GM12891 (cell line): ENCODE results near the gene KIF3C.
"Not testable (repeated sequence)": the region's sequence is repeated elsewhere in the genome, so short reads cannot be mapped to it uniquely, and the experiment has no call there.

Experiments used
- DNase-seq: peaks from one replicate; pipeline ENCODE4 v3.0.0; 2011; ENCODE audit warnings: low spot score; ENCODE audit not compliant: insufficient read length
- FAIRE-seq: peaks from 2 replicates; lab custom pipeline; 2011; peaks lifted over from hg19 to GRCh38; lab: Jason Lieb, UNC
- PAX5 ChIP-seq: IDR thresholded peaks from 2 replicates; pipeline ENCODE4 v1.6.1; 2011; ENCODE audit warnings: low read length, moderate library complexity, mild to moderate bottlenecking; ENCODE audit not compliant: insufficient read depth, severe bottlenecking
- POLR2A ChIP-seq: IDR thresholded peaks from 2 replicates; pipeline ENCODE4 v1.6.1; 2011; ENCODE audit warnings: low read depth, low read length, control low read depth
- POLR2AphosphoS5 ChIP-seq: IDR thresholded peaks from 2 replicates; pipeline ENCODE4 v1.6.1; 2011; ENCODE audit warnings: low read depth, low read length, control low read depth
- POU2F2 ChIP-seq: IDR thresholded peaks from 2 replicates; pipeline ENCODE4 v1.6.1; 2011; ENCODE audit warnings: low read depth, mild to moderate bottlenecking, control low read depth, low read length, moderate library complexity
- SPI1 ChIP-seq: IDR thresholded peaks from 2 replicates; pipeline ENCODE4 v1.6.1; 2011; ENCODE audit warnings: low read depth, low read length, control low read depth
- TAF1 ChIP-seq: IDR thresholded peaks from 2 replicates; pipeline ENCODE4 v1.6.1; 2011; ENCODE audit warnings: low read depth, low read length, control low read depth

The KIF3C gene

DNA sequence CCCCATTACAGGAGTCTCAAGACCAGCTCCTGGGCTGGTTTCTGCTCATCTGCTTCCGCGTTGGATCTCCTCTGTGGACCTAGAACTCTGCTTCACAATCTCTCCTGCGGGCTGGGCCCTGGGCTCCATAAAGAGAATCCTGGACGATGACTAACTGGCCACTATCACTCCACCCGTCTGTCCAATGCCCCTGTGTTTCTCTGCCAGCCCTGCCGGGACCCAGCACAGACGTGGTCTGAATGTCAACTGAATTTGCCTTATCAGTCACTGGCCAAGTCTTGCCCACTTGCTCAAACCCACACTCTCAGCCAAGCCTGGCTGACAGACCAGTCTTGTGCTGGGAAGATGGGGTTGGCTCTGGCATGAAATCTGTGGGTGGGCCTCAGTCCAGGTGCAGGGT is 17.4 kb downstream of the KIF3C start:
- DNase-seq: no peak
- no peak for FAIRE-seq
- TF ChIP-seq POLR2AphosphoS5 (no peak), SPI1 (no peak), PAX5 (no peak), TAF1 (no peak), POLR2A (no peak), POU2F2 (no peak)

DNA sequence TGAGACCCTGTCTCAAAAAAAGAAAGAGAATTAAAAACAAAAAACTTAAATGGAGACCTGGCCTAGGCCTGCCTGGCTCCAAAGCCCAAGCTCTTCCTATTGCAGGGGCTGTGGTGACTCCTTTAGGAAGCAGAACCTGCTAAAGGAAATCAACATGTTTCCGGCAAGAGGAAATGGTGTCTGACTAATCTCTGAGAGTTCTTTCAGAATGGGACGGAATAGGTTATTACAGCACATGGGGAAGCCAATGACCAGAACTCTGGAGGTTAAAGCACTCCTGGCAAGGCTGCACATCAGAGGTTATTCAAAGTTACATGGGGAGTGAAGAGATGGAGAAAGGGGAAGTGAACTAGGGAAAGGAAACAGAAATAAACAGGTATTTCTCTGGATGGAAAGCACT is 21.4 kb downstream of the KIF3C start:
- DNase-seq: no peak
- no peak for TF ChIP-seq POLR2A
- no peak for TF ChIP-seq POU2F2
- peak; percentile 66 for TF ChIP-seq SPI1
- FAIRE-seq: no peak

DNA sequence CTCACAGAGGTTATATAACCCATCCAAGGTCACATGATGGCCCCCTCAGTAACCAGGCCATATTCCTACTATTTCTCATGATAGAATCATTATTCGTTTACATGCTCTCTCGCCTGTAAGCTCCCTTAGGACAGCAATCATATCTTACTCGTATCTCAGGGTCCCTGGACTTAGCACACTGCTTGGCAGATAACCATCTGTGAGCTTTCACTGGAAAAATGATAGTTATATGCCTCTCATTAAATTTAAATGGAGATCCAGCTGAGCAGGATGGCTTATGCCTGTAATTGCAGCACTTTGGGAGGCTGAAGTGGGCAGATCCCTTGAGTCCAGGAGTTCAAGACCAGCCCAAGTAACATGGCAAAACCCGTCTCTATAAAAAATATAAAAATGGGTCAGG is 21.9 kb downstream of the KIF3C start:
- TF ChIP-seq POLR2A (no peak), TAF1 (no peak), PAX5 (no peak), POLR2AphosphoS5 (no peak), POU2F2 (no peak), SPI1 (no peak)
- no peak for DNase-seq
- FAIRE-seq: no peak

DNA sequence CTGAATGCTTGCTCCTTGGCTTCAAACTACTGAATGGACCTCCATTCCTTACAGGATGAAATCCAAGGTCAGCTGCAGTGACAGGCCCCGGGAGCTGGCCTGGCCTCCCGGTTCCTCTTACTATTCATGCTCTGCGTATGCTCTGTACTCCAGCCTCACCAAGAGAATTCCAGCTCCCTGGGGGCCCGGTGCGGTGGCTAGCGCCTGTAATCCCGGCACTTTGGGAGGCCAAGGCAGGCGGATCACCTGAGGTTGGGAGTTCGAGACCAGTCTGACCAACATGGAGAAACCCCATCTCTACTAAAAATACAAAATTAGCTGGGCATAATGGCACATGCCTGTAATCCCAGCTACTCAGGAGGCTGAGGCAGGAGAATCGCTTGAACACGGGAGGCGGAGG is 23.7 kb downstream of the KIF3C start:
- not testable (repeated sequence) for FAIRE-seq, DNase-seq

DNA sequence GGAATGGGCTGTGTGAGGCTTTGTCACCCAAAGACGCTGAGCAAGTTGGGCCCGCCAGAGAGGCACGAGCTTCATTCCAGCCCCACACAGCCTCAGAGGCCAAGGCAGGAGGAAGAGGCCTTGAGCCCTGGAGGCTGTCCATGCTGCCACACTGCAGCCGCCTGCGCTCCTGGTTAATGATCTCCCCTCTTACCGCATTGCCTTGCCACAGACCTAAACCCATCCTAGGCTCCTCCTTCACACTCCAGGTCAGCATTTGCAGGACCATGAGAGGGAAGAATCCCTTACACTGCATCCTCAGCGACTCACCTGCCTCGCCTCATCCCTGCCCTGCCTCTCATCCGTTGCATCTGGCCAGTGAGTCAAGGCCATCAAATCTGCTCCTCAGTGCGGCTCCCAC is 24.6 kb downstream of the KIF3C start:
- FAIRE-seq: no peak
- TF ChIP-seq PAX5: no peak
- TF ChIP-seq TAF1: no peak
- no peak for TF ChIP-seq POLR2AphosphoS5
- DNase-seq: no peak

DNA sequence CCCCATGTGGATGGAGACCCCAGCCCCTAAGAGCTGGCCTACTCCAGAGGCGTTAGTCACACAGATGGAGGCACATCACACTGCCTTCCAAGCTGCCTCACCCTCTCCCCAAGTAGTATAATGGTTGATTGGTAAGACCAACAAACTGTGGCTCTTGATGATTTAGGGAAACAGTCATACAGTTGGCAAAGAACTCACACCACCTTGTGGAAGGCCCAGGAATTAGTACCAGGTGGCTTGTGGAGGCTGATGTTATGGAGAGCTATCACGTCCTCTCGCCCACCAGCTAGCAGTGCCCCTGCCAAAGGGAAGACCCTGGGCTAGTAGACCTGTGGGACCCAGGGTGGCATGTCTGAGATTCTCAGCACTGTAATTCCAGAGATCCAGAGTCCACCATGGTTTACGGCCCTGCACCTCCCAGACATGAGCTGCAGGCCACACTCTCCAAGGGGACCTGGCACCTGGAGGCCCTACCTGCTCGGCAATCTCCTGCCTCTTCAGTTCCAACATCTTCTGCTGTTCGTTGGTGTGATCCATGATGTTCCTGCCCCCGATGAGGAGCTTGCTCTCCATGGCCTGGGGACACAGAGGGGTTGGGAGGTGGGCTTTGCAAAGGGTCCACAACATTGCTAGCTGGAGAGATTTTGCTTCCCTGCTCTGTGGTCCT is 26.3 kb downstream of the KIF3C start:
- TF ChIP-seq POLR2A: no peak
- TF ChIP-seq POLR2AphosphoS5: no peak
- TF ChIP-seq PAX5: no peak
- no peak for TF ChIP-seq TAF1
- no peak for TF ChIP-seq POU2F2
- TF ChIP-seq SPI1: no peak
- DNase-seq (no peak), FAIRE-seq (no peak)

DNA sequence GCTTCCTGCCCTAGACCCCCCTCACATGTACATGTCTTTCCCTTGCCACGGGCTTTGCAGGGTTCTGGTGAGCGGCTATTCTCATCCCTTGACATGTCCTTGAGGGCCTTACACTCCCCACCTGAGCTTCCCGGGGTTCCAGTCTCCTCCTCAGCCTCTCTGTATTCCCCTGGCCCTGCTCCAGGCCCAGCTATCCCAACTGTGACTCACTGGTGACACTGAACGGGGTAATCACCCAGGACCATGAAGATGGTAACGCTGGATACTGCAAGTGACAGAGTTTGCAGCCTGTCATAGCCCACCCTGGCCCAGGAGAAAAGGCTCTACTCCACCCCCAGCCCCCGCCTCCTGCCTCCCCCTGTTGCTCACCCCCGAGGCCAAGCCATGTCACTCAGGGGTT is 27.3 kb downstream of the KIF3C start:
- no peak for TF ChIP-seq POLR2A
- no peak for TF ChIP-seq POU2F2
- TF ChIP-seq POLR2AphosphoS5: no peak
- no peak for TF ChIP-seq PAX5
- TF ChIP-seq TAF1: no peak
- no peak for TF ChIP-seq SPI1
- no peak for FAIRE-seq
- no peak for DNase-seq

DNA sequence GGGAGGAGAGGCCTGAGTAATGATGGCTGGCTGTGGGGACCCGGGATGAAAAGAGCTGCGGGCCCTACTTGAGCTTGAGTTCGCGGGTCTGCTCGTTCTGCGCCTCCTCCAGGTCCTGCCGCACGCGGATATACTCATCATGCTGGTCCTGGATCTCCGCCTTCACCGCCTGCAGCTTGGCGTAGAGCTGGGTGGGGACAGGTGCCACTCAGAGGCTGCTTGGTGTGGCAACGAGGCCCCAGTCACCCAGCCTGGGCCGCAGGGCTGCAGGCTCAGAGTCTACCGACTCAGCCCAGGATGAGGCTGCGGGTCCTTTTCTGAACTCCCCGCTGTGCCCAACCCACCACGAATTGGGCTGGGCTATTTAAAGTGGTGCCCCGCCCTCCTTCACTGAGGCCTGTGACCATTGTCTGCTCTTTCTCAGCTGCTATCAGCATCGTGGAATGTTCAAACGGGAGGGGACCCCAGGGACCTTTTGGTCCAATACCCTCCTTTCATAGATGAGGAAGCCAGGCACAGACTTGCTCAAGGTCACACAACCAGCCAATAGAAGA is 28.0 kb downstream of the KIF3C start:
- DNase-seq: no peak
- FAIRE-seq: no peak
- TF ChIP-seq POLR2AphosphoS5: no peak
- TF ChIP-seq POU2F2: no peak
- no peak for TF ChIP-seq TAF1

DNA sequence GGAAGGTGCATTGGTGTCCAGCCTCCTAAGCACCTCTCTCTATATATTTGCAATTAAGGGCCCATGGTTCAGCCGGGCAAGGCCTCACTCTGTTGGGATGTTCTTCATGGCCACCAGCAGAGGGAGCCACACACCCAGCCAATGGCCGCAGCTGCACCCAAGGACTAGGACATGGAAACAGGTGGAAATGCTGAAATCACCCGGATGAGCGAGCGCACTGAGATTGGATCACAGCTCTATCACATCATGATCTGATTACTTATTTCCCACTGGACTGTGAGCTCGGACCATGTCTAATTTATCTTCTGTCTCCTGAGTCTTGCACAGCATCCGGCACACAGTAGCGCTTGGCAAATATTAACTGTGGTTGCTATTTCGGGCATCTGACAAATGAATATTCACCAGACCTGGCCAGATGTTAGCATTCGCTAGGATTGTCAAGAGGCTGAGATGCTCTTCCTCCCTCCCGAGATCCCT is 31.2 kb downstream of the KIF3C start:
- TF ChIP-seq POU2F2: no peak
- DNase-seq (peak; percentile 69), FAIRE-seq (peak; percentile 82)

DNA sequence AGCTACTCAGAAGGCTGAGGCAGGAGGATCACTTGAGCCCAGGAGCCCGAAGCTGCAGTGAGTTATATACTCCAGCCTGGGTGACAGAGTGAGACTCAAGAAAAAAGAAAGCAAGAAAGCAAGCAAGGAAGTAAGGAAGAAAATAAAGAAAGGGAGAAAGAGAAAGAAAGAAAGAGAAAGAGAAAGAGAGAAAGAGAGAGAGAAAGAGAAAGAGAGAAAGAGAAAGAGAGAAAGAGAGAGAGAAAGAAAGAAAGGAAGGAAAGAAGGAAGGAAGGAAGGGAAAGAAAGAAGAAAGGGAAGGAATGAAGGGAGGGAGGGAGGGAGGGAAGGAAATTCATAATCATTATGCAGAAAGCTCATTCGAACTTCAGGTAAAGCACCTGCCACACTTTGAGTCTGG is 33.9 kb downstream of the KIF3C start:
- no peak for DNase-seq
- FAIRE-seq: no peak
- no peak for TF ChIP-seq POLR2A
- no peak for TF ChIP-seq TAF1
- TF ChIP-seq SPI1: no peak
- no peak for TF ChIP-seq POU2F2
- TF ChIP-seq PAX5: no peak
- TF ChIP-seq POLR2AphosphoS5: no peak

DNA sequence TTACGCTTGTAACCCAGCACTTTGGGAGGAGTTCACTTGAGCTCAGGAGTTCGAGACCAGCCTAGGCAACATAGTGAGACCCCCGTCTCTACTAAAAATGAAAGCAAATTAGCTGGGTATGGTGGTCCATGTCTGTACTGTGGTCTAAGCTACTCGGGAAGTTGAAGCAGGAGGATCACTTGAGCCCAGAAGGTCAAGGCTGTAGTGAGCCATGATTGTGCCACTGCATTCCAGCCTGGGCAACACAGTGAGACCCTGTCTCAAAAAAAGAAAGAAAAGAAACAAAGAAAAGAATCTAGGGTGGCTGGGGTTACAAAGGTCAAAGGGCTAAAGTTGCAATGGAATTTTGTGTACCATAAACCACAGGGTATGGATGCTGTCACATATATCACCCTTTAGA is 41.3 kb downstream of the KIF3C start:
- FAIRE-seq: no peak
- no peak for TF ChIP-seq POLR2AphosphoS5
- TF ChIP-seq PAX5: no peak
- no peak for TF ChIP-seq SPI1
- no peak for DNase-seq
